GM12878 (cell line): ENCODE measurements around the gene KDM5B.

Source experiments
- EP300 ChIP-seq, 2 experiments: fragments of 150-350 bp in 1 of 2; IDR thresholded peaks; 2 replicates each; pipeline ENCODE4 v1.6.1; 2011 to 2012; ENCODE audit warnings: low read depth in 2 of 2, low read length in 2 of 2, borderline replicate concordance in 1 of 2, improper control_type of control experiment in 1 of 2, inconsistent platforms in 1 of 2; ENCODE audit not compliant: control insufficient read depth in 1 of 2
- FOS ChIP-seq: IDR thresholded peaks from 3 replicates; pipeline ENCODE4 v1.6.1; 2011; ENCODE audit warnings: borderline replicate concordance; ENCODE audit not compliant: insufficient read length; ENCODE audit errors: extremely low read depth
- POLR2AphosphoS2 ChIP-seq: IDR thresholded peaks from 2 replicates; pipeline ENCODE4 v1.6.1; 2011; ENCODE audit warnings: low read depth, mild to moderate bottlenecking, low read length, improper control_type of control experiment, moderate library complexity
- RAD21 ChIP-seq: IDR thresholded peaks from 2 replicates; pipeline ENCODE4 v1.6.1; 2011; ENCODE audit warnings: mild to moderate bottlenecking, low read depth, low read length, moderate library complexity; ENCODE audit not compliant: insufficient read depth
- TF ChIP-seq, protein P1 (sequence below), 3 experiments: IDR thresholded peaks in 2 of 3; conservative IDR thresholded peaks in 1 of 3; 2 replicates each; pipeline ENCODE4 v1.5.1; 2011; ENCODE audit warnings: low read depth in 3 of 3, low read length in 3 of 3, mild to moderate bottlenecking in 3 of 3, control low read depth in 2 of 3, moderate library complexity in 2 of 3, inconsistent platforms in 1 of 3, mixed read lengths in 1 of 3; ENCODE audit not compliant: control insufficient read depth in 2 of 3, insufficient read depth in 1 of 3; ENCODE audit errors: extremely low read depth in 1 of 3
- TF ChIP-seq, protein P2 (sequence below): fragments of 450-650 bp; IDR thresholded peaks from 2 replicates; pipeline ENCODE4 v1.6.1; 2017; ENCODE audit warnings: antibody characterized with exemption, mild to moderate bottlenecking, moderate library complexity

DNA sequence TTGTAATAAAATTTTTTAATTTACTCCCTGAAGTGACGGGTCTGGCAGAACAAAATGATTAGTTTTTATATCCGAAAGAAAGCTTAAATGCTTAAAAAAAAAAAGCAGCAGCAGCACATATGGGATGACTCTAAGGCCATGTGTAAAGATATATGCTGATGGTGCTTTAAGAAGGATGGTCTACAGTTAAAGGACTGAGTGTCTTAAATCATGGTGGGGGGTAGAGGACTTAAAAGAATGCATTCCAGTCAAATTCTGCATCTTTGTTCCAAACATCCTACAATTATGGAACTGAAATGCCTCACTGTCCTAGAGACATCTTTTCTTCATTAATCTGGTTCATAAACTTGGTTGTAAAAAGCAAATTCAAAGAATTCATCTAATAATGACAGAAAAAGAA lies 7.0 kb downstream of the KDM5B start:
- TF ChIP-seq EP300 (IDR thresholded peaks at IDR 0.05; ENCODE audit: borderline replicate concordance in 1 of 2, control insufficient read depth in 1 of 2, low read depth in 2 of 2, low read length in 2 of 2) (no peak), POLR2AphosphoS2 (no peak), RAD21 (no peak), FOS (no peak)
- TF ChIP-seq, protein P1, sequence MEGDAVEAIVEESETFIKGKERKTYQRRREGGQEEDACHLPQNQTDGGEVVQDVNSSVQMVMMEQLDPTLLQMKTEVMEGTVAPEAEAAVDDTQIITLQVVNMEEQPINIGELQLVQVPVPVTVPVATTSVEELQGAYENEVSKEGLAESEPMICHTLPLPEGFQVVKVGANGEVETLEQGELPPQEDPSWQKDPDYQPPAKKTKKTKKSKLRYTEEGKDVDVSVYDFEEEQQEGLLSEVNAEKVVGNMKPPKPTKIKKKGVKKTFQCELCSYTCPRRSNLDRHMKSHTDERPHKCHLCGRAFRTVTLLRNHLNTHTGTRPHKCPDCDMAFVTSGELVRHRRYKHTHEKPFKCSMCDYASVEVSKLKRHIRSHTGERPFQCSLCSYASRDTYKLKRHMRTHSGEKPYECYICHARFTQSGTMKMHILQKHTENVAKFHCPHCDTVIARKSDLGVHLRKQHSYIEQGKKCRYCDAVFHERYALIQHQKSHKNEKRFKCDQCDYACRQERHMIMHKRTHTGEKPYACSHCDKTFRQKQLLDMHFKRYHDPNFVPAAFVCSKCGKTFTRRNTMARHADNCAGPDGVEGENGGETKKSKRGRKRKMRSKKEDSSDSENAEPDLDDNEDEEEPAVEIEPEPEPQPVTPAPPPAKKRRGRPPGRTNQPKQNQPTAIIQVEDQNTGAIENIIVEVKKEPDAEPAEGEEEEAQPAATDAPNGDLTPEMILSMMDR (IDR thresholded peaks at IDR 0.05 in 2 of 3, conservative IDR thresholded peaks at IDR 0.05 in 1 of 3; ENCODE audit: control insufficient read depth in 2 of 3, extremely low read depth in 1 of 3, insufficient read depth in 1 of 3, low read depth in 3 of 3, low read length in 3 of 3), result no peak
- TF ChIP-seq, protein P2, sequence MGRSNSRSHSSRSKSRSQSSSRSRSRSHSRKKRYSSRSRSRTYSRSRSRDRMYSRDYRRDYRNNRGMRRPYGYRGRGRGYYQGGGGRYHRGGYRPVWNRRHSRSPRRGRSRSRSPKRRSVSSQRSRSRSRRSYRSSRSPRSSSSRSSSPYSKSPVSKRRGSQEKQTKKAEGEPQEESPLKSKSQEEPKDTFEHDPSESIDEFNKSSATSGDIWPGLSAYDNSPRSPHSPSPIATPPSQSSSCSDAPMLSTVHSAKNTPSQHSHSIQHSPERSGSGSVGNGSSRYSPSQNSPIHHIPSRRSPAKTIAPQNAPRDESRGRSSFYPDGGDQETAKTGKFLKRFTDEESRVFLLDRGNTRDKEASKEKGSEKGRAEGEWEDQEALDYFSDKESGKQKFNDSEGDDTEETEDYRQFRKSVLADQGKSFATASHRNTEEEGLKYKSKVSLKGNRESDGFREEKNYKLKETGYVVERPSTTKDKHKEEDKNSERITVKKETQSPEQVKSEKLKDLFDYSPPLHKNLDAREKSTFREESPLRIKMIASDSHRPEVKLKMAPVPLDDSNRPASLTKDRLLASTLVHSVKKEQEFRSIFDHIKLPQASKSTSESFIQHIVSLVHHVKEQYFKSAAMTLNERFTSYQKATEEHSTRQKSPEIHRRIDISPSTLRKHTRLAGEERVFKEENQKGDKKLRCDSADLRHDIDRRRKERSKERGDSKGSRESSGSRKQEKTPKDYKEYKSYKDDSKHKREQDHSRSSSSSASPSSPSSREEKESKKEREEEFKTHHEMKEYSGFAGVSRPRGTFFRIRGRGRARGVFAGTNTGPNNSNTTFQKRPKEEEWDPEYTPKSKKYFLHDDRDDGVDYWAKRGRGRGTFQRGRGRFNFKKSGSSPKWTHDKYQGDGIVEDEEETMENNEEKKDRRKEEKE, result no peak
